H4 (cell line): ENCODE data around the gene TBX10. TPM values are rescaled to one million over a fixed set of nuclear protein-coding genes. Genes with fewer than 3 reads are reported as not detected.

ENCODE experiments used
- total RNA-seq: library from RNA; depleted of rRNA; stranded (reverse); fragments of >200 nt; shearing (Covaris generic); gene quantifications from 2 replicates; pipeline ENCODE4 v1.2.3, GENCODE V29; 2014; rRNA removed

The TBX10 gene
- total RNA-seq, 1 experiment from 2014 or later, result not detected

Other genes with a start within 250 kb of the TBX10 start
- 7.3 and 8.3 TPM in 2 replicates for gene RAD9A, start 247.8 kb downstream of the TBX10 start, total RNA-seq
- gene PPP1CA, start 237.9 kb downstream of the TBX10 start, total RNA-seq, result 212 and 231 TPM in 2 replicates
- gene TBC1D10C, start 235.7 kb downstream of the TBX10 start, total RNA-seq, result not detected in 2 replicates
- not detected in 2 replicates for gene CARNS1, start 224.1 kb downstream of the TBX10 start, total RNA-seq
- 38.1 and 51.3 TPM in 2 replicates for gene RPS6KB2, start 211.3 kb downstream of the TBX10 start, total RNA-seq
- 0.41 and 4.0 TPM in 2 replicates for gene PTPRCAP, start 202.1 kb downstream of the TBX10 start, total RNA-seq
- 96.0 and 111 TPM in 2 replicates for gene CORO1B, start 196.3 kb downstream of the TBX10 start, total RNA-seq
- gene GPR152, start 187.0 kb downstream of the TBX10 start, total RNA-seq, result not detected in 2 replicates
- 0.39 TPM in 1 of 2 replicates, not detected in the other for gene CABP4, start 184.4 kb downstream of the TBX10 start, total RNA-seq
- 17.3 and 38.6 TPM in 2 replicates for gene TMEM134, start 170.5 kb downstream of the TBX10 start, total RNA-seq
- 69.9 and 83.0 TPM in 2 replicates for gene AIP, start 156.7 kb downstream of the TBX10 start, total RNA-seq
- 13.7 and 16.6 TPM in 2 replicates for gene PITPNM1, start 134.4 kb downstream of the TBX10 start, total RNA-seq
- gene CDK2AP2, start 131.6 kb downstream of the TBX10 start, total RNA-seq, result 28.3 and 32.3 TPM in 2 replicates
- not detected in 2 replicates for gene CABP2, start 116.3 kb downstream of the TBX10 start, total RNA-seq
- gene GSTP1, start 56.0 kb downstream of the TBX10 start, total RNA-seq, result 2,091 and 2,096 TPM in 2 replicates
- 128 and 143 TPM in 2 replicates for gene NDUFV1, start 32.8 kb downstream of the TBX10 start, total RNA-seq
- gene NUDT8, start 9.8 kb downstream of the TBX10 start, total RNA-seq, result 12.4 and 15.7 TPM in 2 replicates
- 0.31 and 0.47 TPM in 2 replicates for gene ACY3, start 11.0 kb upstream of the TBX10 start, total RNA-seq
- gene ALDH3B2, start 34.9 kb upstream of the TBX10 start, total RNA-seq, result not detected in 2 replicates